HL-60/S4 (cell line): Measurements from ENCODE around the gene DXO.

Experiments used
- in situ Hi-C: fragments of 300-500 bp; cut with MboI; formaldehyde crosslinking; loops from 2 replicates; pipeline ENCODE4 v1.14.3; 2022; ENCODE audit warnings: low sequenced_read_pairs

The DXO gene

GRCh38 chr6:31930962-31931361 is 41.0 kb downstream of the DXO start:
- in situ Hi-C loops, result no loop called here

DNA sequence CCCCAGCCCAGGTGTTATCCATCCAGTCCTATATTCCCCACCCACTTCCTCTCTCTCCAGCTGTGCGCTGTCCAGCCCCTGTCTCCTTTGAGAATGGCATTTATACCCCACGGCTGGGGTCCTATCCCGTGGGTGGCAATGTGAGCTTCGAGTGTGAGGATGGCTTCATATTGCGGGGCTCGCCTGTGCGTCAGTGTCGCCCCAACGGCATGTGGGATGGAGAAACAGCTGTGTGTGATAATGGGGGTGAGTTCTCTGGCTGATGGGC is 43.3 kb downstream of the DXO start:
- in situ Hi-C loops, result no loop called here

DNA sequence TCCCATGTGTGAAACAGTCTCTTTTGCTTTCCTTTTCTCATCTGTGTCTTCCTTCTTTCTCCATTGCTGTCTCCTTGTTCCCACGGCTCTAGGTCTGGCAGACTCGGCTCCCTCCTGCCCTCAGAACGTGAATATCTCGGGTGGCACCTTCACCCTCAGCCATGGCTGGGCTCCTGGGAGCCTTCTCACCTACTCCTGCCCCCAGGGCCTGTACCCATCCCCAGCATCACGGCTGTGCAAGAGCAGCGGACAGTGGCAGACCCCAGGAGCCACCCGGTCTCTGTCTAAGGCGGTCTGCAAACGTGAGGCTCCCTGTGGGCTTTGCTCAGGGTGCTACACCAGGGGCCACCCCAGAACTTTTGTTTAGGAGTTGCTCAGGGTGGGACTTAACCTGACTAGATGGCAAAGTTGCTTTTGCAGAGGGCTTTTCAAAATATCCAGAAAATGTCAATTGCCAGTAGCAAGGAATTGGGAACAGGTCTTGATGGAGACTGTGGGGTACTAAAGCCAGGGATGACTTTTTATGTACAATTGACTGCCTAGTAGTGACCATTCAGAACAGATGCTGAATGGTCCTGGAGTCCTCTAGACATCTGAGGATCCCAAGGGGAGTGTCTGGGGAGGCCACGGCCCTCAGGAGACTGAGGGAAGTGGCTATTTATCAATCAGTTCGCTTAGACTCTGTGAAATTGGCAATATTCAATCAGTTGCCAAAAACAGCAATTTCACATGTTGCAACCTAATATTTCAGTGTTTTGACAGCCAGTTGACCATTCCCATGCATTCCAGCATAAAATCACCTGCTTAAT is 43.9 kb downstream of the DXO start:
- in situ Hi-C loops, result no loop called here

GRCh38 chr6:31927242-31927862 is 44.6 kb downstream of the DXO start, which contains the start of gene C2:
Gene C2 (plus strand): TSS chr6:31927717. CDS start chr6:31927753, 36 bp downstream.
- in situ Hi-C loops, result no loop called here

GRCh38 chr6:31922942-31923341 is 49.0 kb downstream of the DXO start:
- in situ Hi-C loops, result no loop called here

DNA sequence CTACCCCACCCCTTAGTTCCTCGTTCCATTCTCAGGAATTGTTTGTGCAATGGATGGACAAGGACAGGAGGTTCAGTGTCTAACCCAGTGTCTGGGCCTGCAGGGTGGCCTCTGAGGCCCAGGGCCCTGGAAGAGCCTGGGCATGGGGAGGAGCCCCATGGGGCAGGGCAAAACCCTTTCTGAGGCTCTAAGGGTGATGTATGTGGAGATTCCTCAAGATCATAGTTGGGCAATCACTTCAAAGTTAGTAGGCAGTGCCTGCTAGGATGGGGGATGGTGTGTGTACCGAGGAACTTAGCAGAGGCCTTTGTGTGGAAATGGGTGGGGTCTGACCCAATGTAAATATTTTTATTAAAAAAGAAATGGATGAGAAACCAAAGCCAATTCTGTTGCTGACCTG is 51.1 kb downstream of the DXO start:
- in situ Hi-C loops, result no loop called here
